Vagina (tissue), 2 donors: ENCODE results near the gene LCE1B.

ENCODE experiments used
- POLR2AphosphoS5 ChIP-seq, 2 donors: sonication (generic); formaldehyde crosslinking; IDR thresholded peaks; one replicate each; pipeline ENCODE4 v1.9.0; 2017; ENCODE audit warnings: antibody characterized with exemption in 2 of 2, mild to moderate bottlenecking in 2 of 2, low read depth in 1 of 2; ENCODE audit not compliant: insufficient read depth in 1 of 2
- TF ChIP-seq, protein P1 (sequence below), 3 experiments: fragments of 450-650 bp in 2 of 3; fragments of 200-600 bp in 1 of 3; sonication (generic) in 1 of 3; IDR thresholded peaks; one replicate each; pipeline ENCODE4 v1.5.1; 2017 to 2019; ENCODE audit warnings: antibody characterized with exemption in 3 of 3, mild to moderate bottlenecking in 2 of 3, moderate library complexity in 2 of 3

DNA sequence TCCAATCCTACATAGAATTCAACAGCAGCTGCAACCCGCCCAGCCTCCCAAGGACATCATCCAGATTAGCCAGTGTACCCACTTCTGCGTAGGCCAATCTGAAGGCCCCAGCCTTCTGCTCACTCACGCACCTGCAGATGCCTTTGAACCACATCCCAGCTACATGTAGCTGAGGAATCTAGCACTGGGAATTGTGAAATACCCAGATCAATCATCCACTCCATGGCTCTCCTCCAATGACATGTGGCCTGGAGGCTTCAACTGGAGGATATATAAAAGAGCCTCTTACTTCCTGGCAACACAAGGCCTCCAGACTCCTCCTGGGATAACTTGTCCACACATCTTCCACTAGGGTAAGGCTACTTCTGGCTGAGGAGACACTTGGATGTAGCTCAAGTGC is 30.8 kb downstream of the LCE1B start, which contains the start of gene LCE6A:
- no peak for TF ChIP-seq POLR2AphosphoS5 (IDR thresholded peaks at IDR 0.05; ENCODE audit: insufficient read depth in 1 of 2, low read depth in 1 of 2)
- TF ChIP-seq, protein P1, sequence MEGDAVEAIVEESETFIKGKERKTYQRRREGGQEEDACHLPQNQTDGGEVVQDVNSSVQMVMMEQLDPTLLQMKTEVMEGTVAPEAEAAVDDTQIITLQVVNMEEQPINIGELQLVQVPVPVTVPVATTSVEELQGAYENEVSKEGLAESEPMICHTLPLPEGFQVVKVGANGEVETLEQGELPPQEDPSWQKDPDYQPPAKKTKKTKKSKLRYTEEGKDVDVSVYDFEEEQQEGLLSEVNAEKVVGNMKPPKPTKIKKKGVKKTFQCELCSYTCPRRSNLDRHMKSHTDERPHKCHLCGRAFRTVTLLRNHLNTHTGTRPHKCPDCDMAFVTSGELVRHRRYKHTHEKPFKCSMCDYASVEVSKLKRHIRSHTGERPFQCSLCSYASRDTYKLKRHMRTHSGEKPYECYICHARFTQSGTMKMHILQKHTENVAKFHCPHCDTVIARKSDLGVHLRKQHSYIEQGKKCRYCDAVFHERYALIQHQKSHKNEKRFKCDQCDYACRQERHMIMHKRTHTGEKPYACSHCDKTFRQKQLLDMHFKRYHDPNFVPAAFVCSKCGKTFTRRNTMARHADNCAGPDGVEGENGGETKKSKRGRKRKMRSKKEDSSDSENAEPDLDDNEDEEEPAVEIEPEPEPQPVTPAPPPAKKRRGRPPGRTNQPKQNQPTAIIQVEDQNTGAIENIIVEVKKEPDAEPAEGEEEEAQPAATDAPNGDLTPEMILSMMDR (IDR thresholded peaks at IDR 0.05) = no peak
